ENCODE data around the gene KRT1.

Gene KRT1

GRCh38 chr12:52682381-52682660 is 2.1 kb upstream of the KRT1 start:
- TF ChIP-seq SIN3A (IDR thresholded peaks at IDR 0.05; ENCODE audit: borderline replicate concordance, insufficient read depth, low read length) (no peak), FOXP2 (optimal IDR thresholded peaks at IDR 0.05; ENCODE audit: borderline replicate concordance, extremely low read depth, extremely low read length, insufficient read depth) (no peak), POLR2AphosphoS5 (IDR thresholded peaks at IDR 0.05; ENCODE audit: low read depth, low read length) (no peak), TAF1 (IDR thresholded peaks at IDR 0.05; ENCODE audit: borderline replicate concordance, insufficient read depth, low read length) (no peak)
- TF ChIP-seq, protein P1, sequence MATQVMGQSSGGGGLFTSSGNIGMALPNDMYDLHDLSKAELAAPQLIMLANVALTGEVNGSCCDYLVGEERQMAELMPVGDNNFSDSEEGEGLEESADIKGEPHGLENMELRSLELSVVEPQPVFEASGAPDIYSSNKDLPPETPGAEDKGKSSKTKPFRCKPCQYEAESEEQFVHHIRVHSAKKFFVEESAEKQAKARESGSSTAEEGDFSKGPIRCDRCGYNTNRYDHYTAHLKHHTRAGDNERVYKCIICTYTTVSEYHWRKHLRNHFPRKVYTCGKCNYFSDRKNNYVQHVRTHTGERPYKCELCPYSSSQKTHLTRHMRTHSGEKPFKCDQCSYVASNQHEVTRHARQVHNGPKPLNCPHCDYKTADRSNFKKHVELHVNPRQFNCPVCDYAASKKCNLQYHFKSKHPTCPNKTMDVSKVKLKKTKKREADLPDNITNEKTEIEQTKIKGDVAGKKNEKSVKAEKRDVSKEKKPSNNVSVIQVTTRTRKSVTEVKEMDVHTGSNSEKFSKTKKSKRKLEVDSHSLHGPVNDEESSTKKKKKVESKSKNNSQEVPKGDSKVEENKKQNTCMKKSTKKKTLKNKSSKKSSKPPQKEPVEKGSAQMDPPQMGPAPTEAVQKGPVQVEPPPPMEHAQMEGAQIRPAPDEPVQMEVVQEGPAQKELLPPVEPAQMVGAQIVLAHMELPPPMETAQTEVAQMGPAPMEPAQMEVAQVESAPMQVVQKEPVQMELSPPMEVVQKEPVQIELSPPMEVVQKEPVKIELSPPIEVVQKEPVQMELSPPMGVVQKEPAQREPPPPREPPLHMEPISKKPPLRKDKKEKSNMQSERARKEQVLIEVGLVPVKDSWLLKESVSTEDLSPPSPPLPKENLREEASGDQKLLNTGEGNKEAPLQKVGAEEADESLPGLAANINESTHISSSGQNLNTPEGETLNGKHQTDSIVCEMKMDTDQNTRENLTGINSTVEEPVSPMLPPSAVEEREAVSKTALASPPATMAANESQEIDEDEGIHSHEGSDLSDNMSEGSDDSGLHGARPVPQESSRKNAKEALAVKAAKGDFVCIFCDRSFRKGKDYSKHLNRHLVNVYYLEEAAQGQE (IDR thresholded peaks at IDR 0.05; ENCODE audit: insufficient read depth in 1 of 2, low read depth in 2 of 2, low read length in 2 of 2): no peak

DNA sequence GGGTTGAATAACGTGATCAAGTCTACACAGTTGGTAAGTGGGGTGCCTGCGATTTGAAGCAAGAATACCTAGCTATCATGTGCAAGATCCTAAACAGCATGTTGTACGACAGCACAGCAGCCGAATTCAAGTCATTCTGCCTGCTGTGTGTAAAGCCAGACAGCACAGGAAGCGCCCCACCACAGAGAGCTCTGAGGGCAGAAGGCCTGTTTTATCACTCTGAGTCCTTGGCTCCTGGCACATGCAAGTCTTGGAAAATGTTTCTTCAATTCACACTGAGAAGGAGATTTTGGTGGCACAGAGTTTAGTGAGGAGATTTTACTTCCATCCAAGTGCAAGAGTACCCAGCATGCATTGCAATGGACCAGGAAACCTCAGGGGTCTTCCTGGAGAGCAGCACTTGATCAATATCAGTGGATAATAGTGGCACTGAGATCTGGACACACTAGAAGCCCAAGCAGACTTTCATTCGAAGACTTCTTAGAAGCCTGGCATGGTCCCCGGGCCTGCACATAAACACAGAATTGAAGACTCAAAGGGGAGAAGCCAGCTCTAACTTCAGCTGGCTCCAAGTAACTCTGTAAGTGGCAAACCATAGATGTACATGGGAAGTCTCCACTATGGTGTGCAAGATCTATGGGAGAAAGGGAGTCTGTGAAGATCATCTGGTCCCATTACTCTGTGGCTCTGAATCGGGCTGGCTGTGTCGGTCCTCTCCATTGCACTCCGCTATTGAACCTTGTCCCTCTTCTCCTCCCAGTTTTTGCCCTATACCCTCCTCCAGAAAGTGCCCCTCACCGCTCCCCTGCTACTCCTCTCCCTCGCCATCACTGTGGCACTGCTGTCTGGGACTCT is 1.5 kb upstream of the KRT1 start:
- TF ChIP-seq POLR2AphosphoS5 (IDR thresholded peaks at IDR 0.05; ENCODE audit: low read depth, low read length) (no peak), TAF1 (IDR thresholded peaks at IDR 0.05; ENCODE audit: borderline replicate concordance, insufficient read depth, low read length) (no peak), SIN3A (IDR thresholded peaks at IDR 0.05; ENCODE audit: borderline replicate concordance, insufficient read depth, low read length) (no peak), FOXP2 (optimal IDR thresholded peaks at IDR 0.05; ENCODE audit: borderline replicate concordance, extremely low read depth, extremely low read length, insufficient read depth) (no peak)
- TF ChIP-seq, protein P1 (IDR thresholded peaks at IDR 0.05; ENCODE audit: insufficient read depth in 1 of 2, low read depth in 2 of 2, low read length in 2 of 2): no peak

GRCh38 chr12:52679875-52680274 is 332 bp downstream of the KRT1 start:
- TF ChIP-seq TAF1 (IDR thresholded peaks at IDR 0.05; ENCODE audit: borderline replicate concordance, insufficient read depth, low read length) (no peak), POLR2AphosphoS5 (IDR thresholded peaks at IDR 0.05; ENCODE audit: low read depth, low read length) (no peak), SIN3A (IDR thresholded peaks at IDR 0.05; ENCODE audit: borderline replicate concordance, insufficient read depth, low read length) (no peak), FOXP2 (optimal IDR thresholded peaks at IDR 0.05; ENCODE audit: borderline replicate concordance, extremely low read depth, extremely low read length, insufficient read depth) (no peak)
- TF ChIP-seq, protein P1 (IDR thresholded peaks at IDR 0.05; ENCODE audit: insufficient read depth in 1 of 2, low read depth in 2 of 2, low read length in 2 of 2): no peak

DNA sequence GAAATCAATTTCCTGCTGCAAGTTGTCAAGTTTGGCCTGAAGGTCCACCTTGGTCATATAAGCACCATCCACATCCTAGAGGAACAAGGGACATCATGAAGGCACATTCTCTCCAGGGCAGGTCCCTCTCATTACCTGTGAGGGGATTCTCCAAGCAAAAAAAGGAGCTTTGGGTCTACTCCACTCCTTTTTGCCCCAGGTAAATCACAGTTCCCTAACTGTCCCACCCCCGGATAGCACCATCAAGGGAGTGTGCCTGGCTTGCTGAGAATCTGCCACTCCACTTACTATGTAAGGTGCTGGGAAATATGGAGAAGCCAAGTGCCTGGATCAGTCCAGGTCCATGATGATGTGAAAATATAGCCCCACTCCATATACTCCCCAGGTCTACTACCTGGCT is 2.5 kb downstream of the KRT1 start:
- TF ChIP-seq, protein P1 (IDR thresholded peaks at IDR 0.05; ENCODE audit: insufficient read depth in 1 of 2, low read depth in 2 of 2, low read length in 2 of 2): no peak
- no peak for TF ChIP-seq POLR2AphosphoS5 (IDR thresholded peaks at IDR 0.05; ENCODE audit: low read depth, low read length)
- no peak for TF ChIP-seq TAF1 (IDR thresholded peaks at IDR 0.05; ENCODE audit: borderline replicate concordance, insufficient read depth, low read length)
